SK-N-MC (cell line): Measurements from ENCODE around the gene ZNF526.

Experiments
- EZH2 ChIP-seq: fragments of 200-600 bp; sonication (generic); IDR thresholded peaks from one replicate; pipeline ENCODE4 v1.6.1; 2017; ENCODE audit warnings: antibody characterized with exemption
- POLR2AphosphoS5 ChIP-seq: IDR thresholded peaks from 2 replicates; pipeline ENCODE4 v1.6.1; 2012; ENCODE audit warnings: mild to moderate bottlenecking, low read depth, low read length, borderline replicate concordance

- no peak for TF ChIP-seq EZH2
- TF ChIP-seq POLR2AphosphoS5: no peak
These were observed 12.3 kb upstream of the ZNF526 start for GRCh38 chr19:42207767-42208271.
